Aorta (tissue), 5 donors: ENCODE results near the gene GCFC2. TPM values are rescaled to one million over a fixed set of nuclear protein-coding genes. Genes with fewer than 3 reads are reported as not detected.

Experiments
- ATAC-seq: fragments of 200-7000 bp; cut with Tn5 transposase; one replicate; pipeline ENCODE4 v1.9.1; 2022; ENCODE audit warnings: moderate library complexity; ENCODE audit not compliant: low FRiP score
- DNase-seq, 2 donors: peaks; one replicate each; pipeline ENCODE4 v3.0.0-alpha.2; 2020
- H3K27ac ChIP-seq, 2 donors: one replicate each; pipeline ENCODE4 v1.5.1; 2013; ENCODE audit warnings: low read length in 2 of 2, mild to moderate bottlenecking in 2 of 2, moderate library complexity in 2 of 2, control low read depth in 1 of 2, inconsistent platforms in 1 of 2, low read depth in 1 of 2
- H3K27me3 ChIP-seq, 2 donors: one replicate each; pipeline ENCODE4 v1.6.1; 2013; ENCODE audit warnings: control low read depth in 1 of 2, low read length in 1 of 2, mild to moderate bottlenecking in 1 of 2, moderate library complexity in 1 of 2; ENCODE audit not compliant: insufficient read depth in 2 of 2, control insufficient read depth in 1 of 2
- H3K36me3 ChIP-seq, 2 donors: one replicate each; pipeline ENCODE4 v1.6.1; 2013; ENCODE audit warnings: control low read depth in 1 of 2, low read length in 1 of 2, mild to moderate bottlenecking in 1 of 2; ENCODE audit not compliant: insufficient read depth in 2 of 2, control insufficient read depth in 1 of 2
- H3K4me1 ChIP-seq, 2 donors: one replicate each; pipeline ENCODE4 v1.6.1; 2013; ENCODE audit warnings: low read length in 2 of 2, control low read depth in 1 of 2, mild to moderate bottlenecking in 1 of 2, moderate library complexity in 1 of 2; ENCODE audit not compliant: insufficient read depth in 2 of 2, control insufficient read depth in 1 of 2
- H3K4me3 ChIP-seq, 2 donors: one replicate each; pipeline ENCODE4 v1.5.1; 2013; ENCODE audit warnings: low read length in 2 of 2, control low read depth in 1 of 2, mild to moderate bottlenecking in 1 of 2
- H3K9me3 ChIP-seq: one replicate; pipeline ENCODE4 v1.6.1; 2013; ENCODE audit warnings: mild to moderate bottlenecking, low read length; ENCODE audit not compliant: control insufficient read depth
- WGBS, 2 donors: extraction: QIAGEN DNeasy Blood & Tissue Kit; methylation state at CpG; one replicate each; pipeline ENCODE4 v1.1.7; 2013; 5-methylcytosine and 5-hydroxymethylcytosine counted together
- intact Hi-C, 2 donors: fragments of 100-400 bp; cut with DNase I; formaldehyde crosslinking; loops; one replicate each; pipeline versions ENCODE4 v1.14.2 to v1.15.0; 2022
- long read RNA-seq, 2 donors: library from polyadenylated mRNA; unstranded; transcript quantifications; one replicate each; pipeline ENCODE4 v2.0.0, GENCODE V29; 2020 to 2021
- polyA plus RNA-seq, 2 donors: library from polyadenylated mRNA; stranded (reverse); fragments of 200-250 nt; gene quantifications; one replicate each; pipeline ENCODE4 v1.2.3, GENCODE V29; 2013
- total RNA-seq, 2 donors: library from RNA; stranded (reverse); fragmentation: NEBNext Ultra II Directional; extraction: Animal tissue kit (Norgen Biotek cat#: 25700); gene quantifications; one replicate each; pipeline ENCODE4 v1.2.1, GENCODE V29; 2021
- donor health status: healthy with polysubstance abuse.
- donor health status: Bipolar disorder and iron deficiency.
- donor health status: DM: no; HTN: no; CAD: no.
- donor health status: DM: no; HTN: no; CAD: no.
- donor health status: DM: yes; HTN: yes; CAD: no.

GCFC2 gene
- 10 to 100 TPM; 19.4 to 22.8 TPM for total RNA-seq
- 10 to 100 TPM; 16.8 to 25.9 TPM for polyA plus RNA-seq
- long read RNA-seq, donor 1, full-length matches to known transcripts, result 15 of 23 reads
- long read RNA-seq, donor 1, partial matches to known transcripts, result 3 of 23 reads
- long read RNA-seq, donor 1, other reads (novel, unspliced or antisense), result 5 of 23 reads
- long read RNA-seq, donor 2, full-length matches to known transcripts, result 3 of 23 reads
- long read RNA-seq, donor 2, partial matches to known transcripts, result 1 of 23 reads
- long read RNA-seq, donor 2, other reads (novel, unspliced or antisense), result 19 of 23 reads

DNA sequence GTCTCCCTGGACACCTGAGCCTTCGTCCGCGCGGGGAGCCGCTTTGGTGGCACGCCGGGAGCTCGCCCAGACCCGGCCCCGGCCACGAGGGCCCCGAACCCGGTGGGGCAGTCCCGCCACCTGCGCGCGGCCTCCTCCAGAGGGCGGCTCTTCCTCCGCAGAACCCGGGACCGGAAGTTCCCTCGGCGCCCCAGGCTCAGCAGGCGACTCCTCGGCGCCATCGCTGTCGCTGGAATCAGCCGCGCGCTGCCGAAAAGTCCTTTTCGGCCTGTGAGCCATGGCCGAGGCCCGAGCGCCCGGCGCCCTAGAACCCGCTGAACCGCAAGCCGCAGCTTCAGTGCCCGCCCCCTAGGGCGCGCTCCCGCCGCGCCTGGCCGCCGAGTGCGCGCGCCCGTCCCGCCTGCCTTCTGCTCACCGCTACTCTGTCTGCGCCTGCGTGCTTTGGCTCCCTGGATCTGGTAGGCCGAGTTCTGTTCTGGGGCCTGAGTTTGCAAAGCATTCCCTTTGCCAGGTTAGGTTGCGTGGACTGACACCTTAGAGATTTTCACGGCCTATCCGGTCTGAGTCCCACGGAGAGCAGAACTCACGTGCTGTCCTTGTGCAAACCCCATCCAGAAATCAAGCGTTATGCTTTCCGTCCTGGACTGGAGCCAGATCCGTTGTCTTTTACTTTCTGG is at the start of gene GCFC2:
Gene GCFC2 (minus strand): TSS at position 339 of the 677 bp plus-strand sequence. CDS start 60 bp downstream, at position 279.
- intact Hi-C loops, result no loop called here

DNA sequence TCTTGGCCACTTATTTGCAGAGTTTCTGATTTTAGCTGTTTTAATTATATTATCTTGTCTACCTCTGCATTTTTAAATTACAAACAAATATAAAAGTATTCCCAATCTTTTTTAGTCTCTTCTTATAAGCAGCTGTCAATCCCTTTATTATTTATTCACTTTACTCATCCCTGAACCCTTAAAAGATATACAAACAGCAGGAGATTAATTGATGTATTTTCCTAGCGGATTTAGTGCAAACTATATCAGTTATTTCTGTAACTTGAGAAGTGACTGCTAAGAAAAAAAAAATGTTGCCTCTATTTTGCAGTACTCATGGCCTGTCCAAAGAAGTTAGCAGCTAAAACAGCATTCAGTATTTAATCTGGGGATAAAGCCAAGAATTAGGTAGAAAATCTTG is 42.1 kb upstream of the GCFC2 start:
- no peaks in the 10 kb centered on the region for H3K4me1 ChIP-seq
- no peaks in the 10 kb centered on the region for H3K36me3 ChIP-seq
- intact Hi-C loops, result no loop called here
- H3K27me3 ChIP-seq, result no peaks in the 10 kb centered on the region
- no peak for DNase-seq
- WGBS, 2 donors, result 28% methylated on average over 1 of the region's 1 CpG
- H3K9me3 ChIP-seq, result peaks cover 3% of the 10 kb centered on the region
- no peak overlapping the region for H3K27ac ChIP-seq
- no peak for ATAC-seq
- no peak overlapping the region for H3K4me3 ChIP-seq

More for the DNA sequence above, at the start of gene GCFC2:
- H3K9me3 ChIP-seq, result no peaks in the 10 kb centered on the region
- H3K36me3 ChIP-seq, result peaks cover 0 to 2% of the 10 kb centered on the region in 2 donors
- ATAC-seq (peak; percentile 97), DNase-seq (peak; percentile 93 to 96)
- peak within 1 kb of the TSS in 1 of 2 donors; percentile 82 for H3K27ac ChIP-seq
- WGBS, 2 donors, result 1% methylated on average over 57 to 66 of the region's 66 CpGs
- peaks cover 0 to 2% of the 10 kb centered on the region in 2 donors for H3K4me1 ChIP-seq
- peak within 1 kb of the TSS; percentile 83 to 93 for H3K4me3 ChIP-seq
- no peaks in the 10 kb centered on the region for H3K27me3 ChIP-seq

DNA sequence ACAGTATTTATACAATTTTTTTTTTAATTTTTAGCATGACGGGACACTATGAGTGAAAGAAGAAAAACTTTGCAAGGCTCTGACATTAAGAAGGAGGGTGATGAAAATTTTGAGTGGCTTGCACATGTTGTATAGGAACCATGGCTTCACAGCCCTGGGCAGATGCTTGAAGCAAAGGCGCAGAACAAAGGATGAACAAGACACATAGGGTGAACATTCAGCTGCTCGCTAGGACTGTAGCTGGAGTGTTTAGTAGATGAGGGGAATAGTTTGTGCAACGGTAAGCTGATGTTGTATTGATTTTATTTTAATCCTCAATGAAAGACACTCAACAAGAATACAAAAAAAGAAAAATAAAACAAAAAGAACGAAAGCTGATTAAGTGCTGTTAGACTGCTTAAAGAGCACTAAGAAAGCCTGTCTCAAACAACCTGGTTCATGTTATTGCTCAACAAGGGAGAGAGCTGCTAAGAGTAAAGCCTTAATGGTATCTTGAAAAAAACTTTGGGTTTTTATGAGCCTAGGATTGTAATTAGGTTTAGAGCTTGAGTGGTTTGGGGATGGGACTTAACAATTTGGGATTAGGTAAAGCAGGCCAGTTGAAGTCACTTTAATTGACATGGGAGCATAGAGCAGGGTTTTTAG is 41.2 kb upstream of the GCFC2 start:
- H3K27ac ChIP-seq, result no peak overlapping the region
- H3K36me3 ChIP-seq, result no peaks in the 10 kb centered on the region
- H3K4me1 ChIP-seq, result no peaks in the 10 kb centered on the region
- 75 to 84% methylated on average over 5 of the region's 5 CpGs for WGBS, 2 donors
- ATAC-seq (no peak), DNase-seq (no peak)
- H3K9me3 ChIP-seq, result peaks cover 3% of the 10 kb centered on the region
- no peak overlapping the region for H3K4me3 ChIP-seq
- H3K27me3 ChIP-seq, result no peaks in the 10 kb centered on the region
- intact Hi-C loops, result no loop called here

- Histone ChIP-seq H3K36me3 (no peaks in the 10 kb centered on the region), H3K9me3 (peaks cover 3% of the 10 kb centered on the region), H3K4me3 (no peak overlapping the region), H3K27me3 (no peaks in the 10 kb centered on the region), H3K4me1 (no peaks in the 10 kb centered on the region), H3K27ac (no peak overlapping the region)
- DNase-seq (no peak), ATAC-seq (no peak)
- intact Hi-C loops, result no loop called here
- 80 to 90% methylated on average over 4 of the region's 4 CpGs for WGBS, 2 donors
These were observed 40.6 kb upstream of the GCFC2 start for GRCh38 chr2:75751360-75751759.

GRCh38 chr2:75737961-75738360 is 27.2 kb upstream of the GCFC2 start:
- Histone ChIP-seq H3K4me1 (no peaks in the 10 kb centered on the region), H3K4me3 (no peak overlapping the region), H3K27me3 (no peaks in the 10 kb centered on the region), H3K36me3 (no peaks in the 10 kb centered on the region), H3K27ac (no peak overlapping the region), H3K9me3 (peaks cover 3% of the 10 kb centered on the region)
- ATAC-seq, result no peak
- DNase-seq, result no peak
- WGBS, 2 donors, result 89 to 94% methylated on average over 1 of the region's 1 CpG
- intact Hi-C loops, result no loop called here

- no peaks in the 10 kb centered on the region for H3K27me3 ChIP-seq
- H3K27ac ChIP-seq, result no peak overlapping the region
- intact Hi-C loops, result no loop called here
- peaks cover 3% of the 10 kb centered on the region for H3K9me3 ChIP-seq
- ATAC-seq (no peak), DNase-seq (no peak)
- 54 to 62% methylated on average over 4 of the region's 4 CpGs for WGBS, 2 donors
- no peaks in the 10 kb centered on the region for H3K4me1 ChIP-seq
- H3K36me3 ChIP-seq, result no peaks in the 10 kb centered on the region
- H3K4me3 ChIP-seq, result no peak overlapping the region
These were observed 25.6 kb upstream of the GCFC2 start for GRCh38 chr2:75736276-75736675.

DNA sequence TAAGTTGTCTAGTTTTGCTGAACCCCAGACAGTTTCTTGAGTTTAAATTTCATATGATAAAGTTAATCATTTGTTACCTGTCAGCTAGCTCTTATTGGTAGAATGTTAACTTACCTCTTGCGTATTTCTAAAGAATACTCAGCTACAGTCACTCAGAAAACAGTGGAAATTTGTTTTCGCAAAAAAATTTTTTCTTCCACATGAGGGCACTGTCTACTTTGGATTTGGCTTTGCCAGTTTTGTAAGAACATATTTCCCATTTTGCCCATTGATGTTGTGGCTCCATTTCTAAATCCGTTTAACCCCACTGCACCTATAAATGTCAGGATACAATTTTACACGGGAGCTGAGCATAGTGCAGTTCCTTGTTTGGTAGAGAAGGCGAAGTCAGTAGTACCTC is 19.1 kb upstream of the GCFC2 start:
- Histone ChIP-seq H3K4me1 (no peaks in the 10 kb centered on the region), H3K27me3 (peaks cover 0 to 2% of the 10 kb centered on the region in 2 donors), H3K4me3 (no peak overlapping the region), H3K36me3 (no peaks in the 10 kb centered on the region), H3K27ac (no peak overlapping the region), H3K9me3 (peaks cover 3% of the 10 kb centered on the region)
- DNase-seq (no peak), ATAC-seq (no peak)
- intact Hi-C loops, result no loop called here
- 52 to 54% methylated on average over 5 of the region's 5 CpGs for WGBS, 2 donors

- 61 to 63% methylated on average over 6 of the region's 6 CpGs for WGBS, 2 donors
- no peak overlapping the region for H3K4me3 ChIP-seq
- ATAC-seq, result no peak
- no peaks in the 10 kb centered on the region for H3K4me1 ChIP-seq
- H3K36me3 ChIP-seq, result no peaks in the 10 kb centered on the region
- H3K27me3 ChIP-seq, result peaks cover 0 to 2% of the 10 kb centered on the region in 2 donors
- no peak overlapping the region for H3K27ac ChIP-seq
- intact Hi-C loops, result no loop called here
- H3K9me3 ChIP-seq, result peaks cover 3% of the 10 kb centered on the region
- no peak for DNase-seq
These were observed 18.1 kb upstream of the GCFC2 start for GRCh38 chr2:75728614-75729419.
